ENCODE results near the gene C4BPA.

The C4BPA gene

DNA sequence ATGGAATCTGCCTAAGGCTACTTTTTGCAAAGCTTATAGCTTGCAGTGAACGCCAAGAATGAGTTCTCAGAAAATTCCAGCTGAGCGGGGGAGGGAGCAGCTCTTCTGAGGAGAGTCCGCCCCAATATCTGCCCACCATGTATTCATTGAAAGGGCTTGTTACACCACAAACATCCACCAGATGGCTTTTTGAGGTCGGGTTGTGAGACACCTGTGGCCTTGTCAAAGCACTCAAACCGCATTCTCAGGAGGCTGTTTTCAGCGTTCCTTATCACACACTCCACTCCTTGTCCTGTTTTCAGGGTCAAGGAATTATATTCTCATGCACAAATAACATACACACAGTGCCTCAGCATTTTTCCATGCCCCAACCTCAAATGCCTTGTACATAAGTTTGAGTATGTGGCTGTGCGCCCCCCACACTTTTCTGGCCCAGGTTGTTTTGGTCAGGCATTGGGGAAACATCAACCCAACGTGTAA is 19.3 kb upstream of the C4BPA start:
- no peak overlapping the region for H3K9ac ChIP-seq (ENCODE audit: insufficient read length, low read depth)
- no peaks in the 10 kb centered on the region for H3K36me3 ChIP-seq (ENCODE audit: insufficient read depth, insufficient read length, low read length)
- H3K4me1 ChIP-seq (ENCODE audit: insufficient read depth, insufficient read length) = no peaks in the 10 kb centered on the region
- TF ChIP-seq YY1 (IDR thresholded peaks at IDR 0.05; ENCODE audit: insufficient read depth, insufficient read length) (no peak), SUZ12 (IDR thresholded peaks at IDR 0.05; ENCODE audit: extremely low read depth, insufficient read depth, insufficient read length) (no peak), ZNF274 (IDR thresholded peaks at IDR 0.05; ENCODE audit: low read depth, low read length) (no peak)
- no peaks in the 10 kb centered on the region for H3K9me3 ChIP-seq (ENCODE audit: insufficient read depth, low read length)
- no peak overlapping the region for H3K4me3 ChIP-seq (ENCODE audit: insufficient read length, low read depth)
- DNase-seq (ENCODE audit: low read depth, low spot score) = peak; percentile 83
- H3K27me3 ChIP-seq (ENCODE audit: insufficient read depth, insufficient read length) = no peaks in the 10 kb centered on the region

DNA sequence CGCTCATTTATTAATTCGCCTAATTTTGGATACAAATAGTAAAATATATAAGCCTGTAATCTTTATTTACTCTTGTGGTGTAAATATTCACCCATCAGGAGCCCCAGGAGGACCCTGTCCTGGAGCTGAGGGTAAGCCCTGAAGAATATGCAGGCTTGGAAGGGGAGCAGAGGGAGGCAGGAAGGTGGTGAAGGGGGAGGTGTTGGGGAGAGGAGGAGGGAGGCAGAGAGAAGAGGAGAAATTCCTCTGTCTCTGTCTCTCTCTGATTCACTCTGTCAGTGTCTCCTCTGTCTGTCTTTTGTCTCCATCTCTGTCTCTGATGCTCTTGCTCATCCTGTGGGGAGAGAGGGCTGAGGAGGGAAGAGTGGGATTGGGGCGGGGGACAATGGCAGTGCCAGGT is 18.1 kb upstream of the C4BPA start:
- Histone ChIP-seq H3K4me1 (ENCODE audit: insufficient read depth, insufficient read length) (no peaks in the 10 kb centered on the region), H3K27me3 (ENCODE audit: insufficient read depth, insufficient read length) (no peaks in the 10 kb centered on the region), H3K36me3 (ENCODE audit: insufficient read depth, insufficient read length, low read length) (no peaks in the 10 kb centered on the region), H3K9ac (ENCODE audit: insufficient read length, low read depth) (no peak overlapping the region), H3K4me3 (ENCODE audit: insufficient read length, low read depth) (no peak overlapping the region), H3K9me3 (ENCODE audit: insufficient read depth, low read length) (no peaks in the 10 kb centered on the region)
- no peak for TF ChIP-seq ZNF274 (IDR thresholded peaks at IDR 0.05; ENCODE audit: low read depth, low read length)
- TF ChIP-seq SUZ12 (IDR thresholded peaks at IDR 0.05; ENCODE audit: extremely low read depth, insufficient read depth, insufficient read length) = no peak
- TF ChIP-seq YY1 (IDR thresholded peaks at IDR 0.05; ENCODE audit: insufficient read depth, insufficient read length) = no peak
- DNase-seq (ENCODE audit: low read depth, low spot score) = no peak

DNA sequence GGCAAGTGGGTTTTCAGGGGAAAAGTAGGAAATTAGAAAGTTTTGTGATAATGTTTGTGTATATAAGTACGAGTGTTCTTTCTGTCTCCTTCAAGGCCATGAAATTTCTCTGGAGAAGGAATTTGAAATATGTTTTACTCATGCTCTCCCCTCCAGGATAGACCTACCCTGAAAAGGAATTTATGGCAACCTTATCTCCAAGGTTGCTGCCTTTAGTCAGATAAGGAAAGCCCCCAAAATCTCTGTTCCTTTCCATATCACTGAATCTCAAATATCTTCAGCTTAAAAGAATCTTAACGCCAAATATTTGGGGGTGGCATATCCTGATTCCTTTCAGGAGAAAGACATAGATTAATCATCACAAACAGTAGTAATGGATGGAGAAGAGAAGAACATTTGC is 15.9 kb upstream of the C4BPA start:
- no peaks in the 10 kb centered on the region for H3K27me3 ChIP-seq (ENCODE audit: insufficient read depth, insufficient read length)
- no peaks in the 10 kb centered on the region for H3K9me3 ChIP-seq (ENCODE audit: insufficient read depth, low read length)
- no peaks in the 10 kb centered on the region for H3K36me3 ChIP-seq (ENCODE audit: insufficient read depth, insufficient read length, low read length)
- no peaks in the 10 kb centered on the region for H3K4me1 ChIP-seq (ENCODE audit: insufficient read depth, insufficient read length)
- no peak overlapping the region for H3K4me3 ChIP-seq (ENCODE audit: insufficient read length, low read depth)
- TF ChIP-seq ZNF274 (IDR thresholded peaks at IDR 0.05; ENCODE audit: low read depth, low read length) (no peak), SUZ12 (IDR thresholded peaks at IDR 0.05; ENCODE audit: extremely low read depth, insufficient read depth, insufficient read length) (no peak)
- no peak for DNase-seq (ENCODE audit: low read depth, low spot score)
- H3K9ac ChIP-seq (ENCODE audit: insufficient read length, low read depth) = no peak overlapping the region

DNA sequence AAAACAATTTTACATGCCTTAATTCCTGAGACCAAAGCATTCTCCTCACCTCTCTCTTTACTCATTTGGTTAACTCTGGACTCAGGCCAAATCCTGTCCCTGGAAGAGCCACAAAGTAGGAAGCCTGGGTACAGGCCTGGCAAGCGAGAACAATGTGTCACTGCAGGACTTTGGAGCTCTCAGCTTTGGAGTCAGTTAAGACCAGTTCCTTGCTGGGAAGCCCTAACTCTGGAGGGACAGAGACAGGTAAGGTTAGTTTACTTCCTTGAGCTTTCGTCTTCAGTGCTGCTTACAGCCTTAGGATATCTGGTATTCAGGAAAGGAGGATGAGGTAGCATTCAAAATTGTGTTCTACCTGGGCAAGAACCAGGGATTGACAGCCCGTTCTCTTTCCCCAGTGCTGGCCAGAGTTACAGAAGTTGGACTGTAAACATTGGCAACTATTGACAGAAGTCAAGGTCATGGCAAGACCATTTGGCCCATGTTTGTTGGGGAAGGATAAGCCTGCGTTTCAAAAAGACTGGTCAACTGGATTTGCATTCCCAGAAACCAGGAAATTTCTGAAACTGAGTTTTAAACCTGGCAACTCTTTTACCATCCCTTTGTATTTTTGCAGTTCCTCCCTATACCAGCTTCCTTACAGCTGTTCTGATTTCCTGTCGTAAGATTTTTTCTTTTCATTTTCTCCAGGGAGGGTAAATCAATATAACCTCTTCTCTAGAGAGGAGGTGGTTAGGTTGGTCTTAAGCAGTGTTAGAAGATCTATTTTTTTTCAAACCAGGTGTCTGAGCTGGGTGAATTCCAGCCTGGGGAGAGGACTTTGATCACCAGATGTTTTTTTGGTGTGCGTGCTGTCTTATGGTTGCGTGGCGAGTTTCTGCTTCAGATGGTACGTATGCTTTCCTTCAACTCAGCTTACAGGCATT is 15.1 kb upstream of the C4BPA start, which contains the start of gene C4BPB:
Gene C4BPB, plus strand, starts transcription at position 160 of the 926 bp plus-strand sequence. Its CDS starts 672 bp downstream, at position 832.
- no peak within 1 kb of the TSS for H3K4me3 ChIP-seq (ENCODE audit: insufficient read length, low read depth)

DNA sequence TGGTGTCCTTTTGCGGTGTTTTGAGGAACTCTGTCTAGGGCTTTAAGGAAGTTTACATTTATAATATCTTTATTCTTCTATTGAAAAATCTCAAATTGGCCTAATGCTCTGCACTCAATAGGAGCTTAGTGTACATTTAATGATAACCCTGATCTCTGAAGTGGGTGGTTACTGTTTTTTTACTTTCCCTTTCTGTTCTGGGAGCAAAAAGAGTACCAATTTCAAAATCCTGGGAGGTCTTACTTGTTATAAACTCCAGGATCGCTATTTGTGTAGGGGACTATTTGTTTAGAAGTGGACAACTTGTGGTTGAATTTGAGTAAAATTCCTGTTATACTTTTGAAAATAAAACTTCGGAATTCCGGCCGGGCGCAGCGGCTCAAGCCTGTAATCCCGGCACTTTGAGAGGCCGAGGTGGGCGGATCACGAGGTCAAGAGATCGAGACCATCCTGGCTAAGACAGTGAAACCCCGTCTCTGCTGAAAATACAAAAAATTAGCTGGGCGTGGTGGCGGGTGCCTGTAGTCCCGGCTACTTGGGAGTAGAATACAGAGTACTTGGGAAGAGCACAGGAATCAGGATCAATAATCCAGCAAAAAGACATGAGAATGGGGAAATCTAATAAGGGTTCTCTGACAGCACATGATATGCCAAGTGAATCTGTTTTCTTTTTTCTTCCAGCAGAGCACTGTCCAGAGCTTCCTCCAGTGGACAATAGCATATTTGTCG is 14.2 kb upstream of the C4BPA start:
- no peak overlapping the region for H3K9ac ChIP-seq (ENCODE audit: insufficient read length, low read depth)
- no peaks in the 10 kb centered on the region for H3K36me3 ChIP-seq (ENCODE audit: insufficient read depth, insufficient read length, low read length)
- no peaks in the 10 kb centered on the region for H3K9me3 ChIP-seq (ENCODE audit: insufficient read depth, low read length)
- no peaks in the 10 kb centered on the region for H3K4me1 ChIP-seq (ENCODE audit: insufficient read depth, insufficient read length)
- H3K27me3 ChIP-seq (ENCODE audit: insufficient read depth, insufficient read length) = no peaks in the 10 kb centered on the region
- TF ChIP-seq YY1 (IDR thresholded peaks at IDR 0.05; ENCODE audit: insufficient read depth, insufficient read length) (no peak), ZNF274 (IDR thresholded peaks at IDR 0.05; ENCODE audit: low read depth, low read length) (no peak), SUZ12 (IDR thresholded peaks at IDR 0.05; ENCODE audit: extremely low read depth, insufficient read depth, insufficient read length) (no peak)
- no peak overlapping the region for H3K4me3 ChIP-seq (ENCODE audit: insufficient read length, low read depth)
- no peak for DNase-seq (ENCODE audit: low read depth, low spot score)

More for the DNA sequence above, 15.1 kb upstream of the C4BPA start, which contains the start of gene C4BPB:
- no peaks in the 10 kb centered on the region for H3K9me3 ChIP-seq (ENCODE audit: insufficient read depth, low read length)
- DNase-seq (ENCODE audit: low read depth, low spot score) = no peak
- no peak within 1 kb of the TSS for H3K9ac ChIP-seq (ENCODE audit: insufficient read length, low read depth)
- H3K36me3 ChIP-seq (ENCODE audit: insufficient read depth, insufficient read length, low read length) = no peaks in the 10 kb centered on the region
- TF ChIP-seq YY1 (IDR thresholded peaks at IDR 0.05; ENCODE audit: insufficient read depth, insufficient read length) (no peak), SUZ12 (IDR thresholded peaks at IDR 0.05; ENCODE audit: extremely low read depth, insufficient read depth, insufficient read length) (no peak), ZNF274 (IDR thresholded peaks at IDR 0.05; ENCODE audit: low read depth, low read length) (no peak)
- H3K27me3 ChIP-seq (ENCODE audit: insufficient read depth, insufficient read length) = no peaks in the 10 kb centered on the region
- no peaks in the 10 kb centered on the region for H3K4me1 ChIP-seq (ENCODE audit: insufficient read depth, insufficient read length)

DNA sequence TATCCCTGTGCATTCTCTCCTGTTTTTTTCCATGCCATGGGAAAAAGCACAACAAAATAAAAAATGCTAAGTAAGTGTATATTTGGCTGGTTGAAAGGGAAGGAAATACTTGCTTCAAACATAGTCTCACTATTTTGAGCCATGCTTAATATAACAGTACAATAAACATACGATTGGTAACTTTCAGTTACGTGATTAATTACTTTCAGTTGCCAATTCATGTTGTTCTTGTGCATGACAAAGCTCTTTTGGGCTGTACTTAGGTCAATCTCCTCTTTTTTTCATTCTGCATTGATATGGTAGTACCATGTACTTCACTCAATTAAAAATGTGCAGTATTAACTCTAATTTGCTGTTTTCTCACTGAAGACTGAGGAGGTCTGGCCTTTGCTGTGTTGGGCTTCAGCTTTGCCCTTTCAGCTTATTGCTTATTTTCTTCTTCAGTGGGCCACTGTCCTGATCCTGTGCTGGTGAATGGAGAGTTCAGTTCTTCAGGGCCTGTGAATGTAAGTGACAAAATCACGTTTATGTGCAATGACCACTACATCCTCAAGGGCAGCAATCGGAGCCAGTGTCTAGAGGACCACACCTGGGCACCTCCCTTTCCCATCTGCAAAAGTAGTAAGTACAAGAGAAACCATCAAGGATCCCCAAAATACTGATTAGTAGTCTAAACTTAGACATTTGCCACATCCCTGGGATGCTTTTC is 12.7 kb upstream of the C4BPA start:
- Histone ChIP-seq H3K27me3 (ENCODE audit: insufficient read depth, insufficient read length) (no peaks in the 10 kb centered on the region), H3K4me1 (ENCODE audit: insufficient read depth, insufficient read length) (no peaks in the 10 kb centered on the region), H3K9ac (ENCODE audit: insufficient read length, low read depth) (no peak overlapping the region), H3K4me3 (ENCODE audit: insufficient read length, low read depth) (no peak overlapping the region), H3K9me3 (ENCODE audit: insufficient read depth, low read length) (no peaks in the 10 kb centered on the region), H3K36me3 (ENCODE audit: insufficient read depth, insufficient read length, low read length) (no peaks in the 10 kb centered on the region)
- TF ChIP-seq ZNF274 (IDR thresholded peaks at IDR 0.05; ENCODE audit: low read depth, low read length) = no peak
- no peak for TF ChIP-seq YY1 (IDR thresholded peaks at IDR 0.05; ENCODE audit: insufficient read depth, insufficient read length)
- TF ChIP-seq SUZ12 (IDR thresholded peaks at IDR 0.05; ENCODE audit: extremely low read depth, insufficient read depth, insufficient read length) = no peak
- no peak for DNase-seq (ENCODE audit: low read depth, low spot score)
